ENCODE measurements around the gene GDPD3. TPM values are rescaled to one million over a fixed set of nuclear protein-coding genes. Genes with fewer than 3 reads are reported as not detected.

The GDPD3 gene
- total RNA-seq, 1 experiment from 2014 or later: 3.8 TPM

GRCh38 chr16:30145657-30146056, 32.3 kb upstream of the GDPD3 start:
- Histone ChIP-seq H2BK12ac (ENCODE audit: insufficient read length, low read depth, low read length) (no peak overlapping the region), H2AK5ac (ENCODE audit: insufficient read length, low read length) (no peak overlapping the region), H4K20me1 (ENCODE audit: control insufficient read depth, insufficient read depth, insufficient read length) (no peaks in the 10 kb centered on the region), H3K27ac (ENCODE audit: insufficient read length, low read depth, low read length) (no peak overlapping the region), H4K5ac (ENCODE audit: insufficient read length, low read depth, low read length) (no peak overlapping the region), H3K18ac (ENCODE audit: insufficient read length, low read depth, low read length) (no peak overlapping the region), H2BK120ac (ENCODE audit: low read depth, low read length, poor library complexity, severe bottlenecking) (no peak overlapping the region), H3K56ac (ENCODE audit: insufficient read length, low read depth, low read length) (no peak overlapping the region), H2BK5ac (ENCODE audit: insufficient read length, low read length) (no peak overlapping the region), H3K9ac (ENCODE audit: extremely low read depth, insufficient read length, low read length) (no peak overlapping the region), H3K4me2 (ENCODE audit: insufficient read depth, insufficient read length, low read length) (no peak overlapping the region), H3K4me1 (ENCODE audit: insufficient read depth, low read length) (no peaks in the 10 kb centered on the region), H3K23me2 (ENCODE audit: insufficient read length, low read depth, low read length, poor library complexity, severe bottlenecking) (no peaks in the 10 kb centered on the region), H2BK15ac (ENCODE audit: low read depth, low read length) (no peak overlapping the region), H3K27me3 (ENCODE audit: insufficient read depth, low read length) (no peaks in the 10 kb centered on the region), H3K4ac (ENCODE audit: low read depth, low read length) (no peak overlapping the region), H4K8ac (replicated peaks; ENCODE audit: insufficient read length, low read depth, low read length) (no peak overlapping the region), H3K23ac (ENCODE audit: insufficient read length, low read depth, low read length) (no peak overlapping the region), H3T11ph (ENCODE audit: low read length) (no peak overlapping the region), H3K79me1 (ENCODE audit: insufficient read depth, low read depth, low read length, poor library complexity, severe bottlenecking) (no peaks in the 10 kb centered on the region), H2BK20ac (ENCODE audit: low read depth, low read length, poor library complexity, severe bottlenecking) (no peak overlapping the region), H2AFZ (ENCODE audit: low read length) (no peak overlapping the region), H3K79me2 (ENCODE audit: insufficient read depth, low read length) (no peaks in the 10 kb centered on the region), H3K9me3 (ENCODE audit: control insufficient read depth, low read depth, low read length) (no peaks in the 10 kb centered on the region), H3K14ac (ENCODE audit: insufficient read depth, low read length) (no peak overlapping the region), H4K91ac (ENCODE audit: insufficient read length, low read depth, low read length) (no peak overlapping the region)
- Mint-ChIP-seq H3K4me3 (no peak overlapping the region), H3K27ac (no peak overlapping the region), H3K9me3 (peaks cover 10 to 16% of the 10 kb centered on the region in 2 experiments), H3K36me3 (ENCODE audit: insufficient read depth in 1 of 3, low read depth in 3 of 3) (peaks cover 0 to 2% (median 0%) of the 10 kb centered on the region in 3 experiments; a peak in 1 of 7 replicates), H3K4me1 (no peaks in the 10 kb centered on the region), H3K27me3 (ENCODE audit: low read depth) (peaks cover 4% of the 10 kb centered on the region)
- no CpG with 5 or more reads among the region's 1 CpG for WGBS (ENCODE audit: extremely low coverage, insufficient read length, low lambda C conversion rate)
- no peak for DNase-seq
- TF ChIP-seq CTCF (conservative IDR thresholded peaks at IDR 0.05): no peak

Data from H9 (cell line).